ENCODE results near the gene VPS8. TPM values are rescaled to one million over a fixed set of nuclear protein-coding genes. Genes with fewer than 3 reads are reported as not detected.
A peak's percentile ranks its signal among the peaks of the same experiment; 100 is the strongest.

Gene VPS8
- total and polyA plus RNA-seq, 5 donors, result 10.9 to 39.7 (median 26.9) TPM

DNA sequence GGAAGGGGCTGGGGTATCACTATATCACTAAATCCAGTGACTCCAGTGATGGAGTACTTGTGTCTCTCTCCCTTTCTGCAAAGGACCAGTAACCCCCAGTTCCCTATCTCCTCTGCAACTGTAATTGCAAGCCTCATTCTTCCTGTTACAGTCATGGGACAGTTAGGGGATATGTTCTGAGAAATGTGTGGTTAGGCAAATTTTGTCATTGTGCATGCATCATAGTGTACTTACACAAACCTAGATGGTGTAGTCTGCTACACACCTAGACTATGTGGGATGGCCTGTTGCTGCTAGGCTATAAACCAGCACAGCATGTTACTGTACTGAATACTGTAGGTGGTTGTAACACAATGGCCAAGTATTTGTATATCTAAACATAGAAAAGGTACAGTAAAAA, 2.2 kb downstream of the VPS8 start:
- H3K4me1 ChIP-seq (ENCODE audit: control insufficient read depth, insufficient read depth, low read length), result peaks cover 3% of the 10 kb centered on the region
- H3K27ac ChIP-seq (ENCODE audit: low read length), result no peak overlapping the region
- no peaks in the 10 kb centered on the region for H3K9me3 ChIP-seq (ENCODE audit: control insufficient read depth, low read length)
- H3K27me3 ChIP-seq (ENCODE audit: control insufficient read depth, insufficient read depth), result no peaks in the 10 kb centered on the region
- intact Hi-C loops (cut with DNase I), result no loop called here
- DNase-seq (no peak), ATAC-seq (no peak)
- H3K4me3 ChIP-seq (ENCODE audit: low read length), result no peak overlapping the region

DNA sequence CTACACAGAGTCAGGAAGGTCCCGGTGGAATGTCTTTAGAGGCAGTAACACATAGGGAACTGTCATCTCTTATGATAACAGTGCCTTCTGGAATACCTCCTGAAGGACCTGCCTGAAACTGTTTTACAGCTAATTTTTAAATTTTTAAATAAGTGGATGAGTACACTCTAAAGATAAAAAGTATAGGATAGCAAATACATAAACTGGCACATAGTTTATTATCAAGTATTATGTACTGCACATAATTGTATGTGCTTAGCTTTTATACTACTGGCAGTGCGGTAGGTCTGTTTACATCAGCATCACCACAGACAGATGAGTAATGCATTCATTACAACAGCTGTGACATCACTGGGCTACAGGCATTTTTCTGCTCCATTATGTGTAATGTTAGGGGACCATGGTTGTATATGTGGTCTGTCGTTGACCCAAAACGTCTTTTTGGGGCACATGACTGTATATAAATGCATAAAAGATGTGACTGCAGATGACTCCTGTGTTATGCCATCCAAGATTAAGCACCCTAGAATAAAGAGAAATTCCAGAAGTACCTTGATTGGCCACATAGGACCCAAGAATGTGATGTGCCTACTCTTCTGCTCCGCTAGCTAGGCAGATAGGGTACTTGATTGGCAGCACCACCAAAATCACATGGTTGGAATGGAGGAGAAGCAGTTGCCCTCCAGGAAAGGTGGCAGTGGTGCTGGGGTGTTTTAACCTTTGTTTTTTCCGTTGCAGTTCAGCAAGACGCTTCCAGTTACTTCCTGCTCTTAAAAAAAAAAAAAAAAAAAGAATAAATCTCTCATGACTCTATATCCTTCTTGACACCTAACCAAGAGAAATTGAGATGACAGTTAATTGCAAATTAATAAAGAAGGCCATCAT, 3.3 kb downstream of the VPS8 start:
- no peak for DNase-seq
- intact Hi-C loops (cut with DNase I), result no loop called here

DNA sequence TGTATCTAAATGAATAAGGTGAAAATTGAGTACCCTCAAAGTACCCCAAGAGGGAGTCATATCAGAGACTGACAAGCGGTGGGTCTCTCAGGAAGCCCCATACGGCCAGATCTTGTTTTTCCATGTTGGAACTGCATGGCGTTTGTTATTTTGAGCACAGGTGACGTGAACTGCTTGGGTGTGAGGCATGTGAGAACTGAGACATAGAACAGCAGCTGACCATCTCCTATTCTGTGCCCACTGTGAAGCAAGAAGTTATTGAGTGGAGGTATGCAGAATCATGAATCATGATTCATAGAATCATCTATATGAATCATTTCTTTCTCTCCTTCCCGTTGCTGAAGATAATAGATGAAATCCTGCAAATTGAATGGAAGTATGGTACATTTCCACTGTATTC, 4.6 kb downstream of the VPS8 start:
- Histone ChIP-seq H3K9me3 (ENCODE audit: control insufficient read depth, low read length) (no peaks in the 10 kb centered on the region), H3K27ac (ENCODE audit: low read length) (no peak overlapping the region), H3K27me3 (ENCODE audit: control insufficient read depth, insufficient read depth) (no peaks in the 10 kb centered on the region), H3K4me3 (ENCODE audit: low read length) (no peak overlapping the region), H3K4me1 (ENCODE audit: control insufficient read depth, insufficient read depth, low read length) (peaks cover 5% of the 10 kb centered on the region)
- 87% methylated on average over 5 of the region's 5 CpGs for WGBS
- ATAC-seq (no peak), DNase-seq (no peak)
- intact Hi-C loops (cut with DNase I), result no loop called here

More for the DNA sequence above, 3.3 kb downstream of the VPS8 start:
- peaks cover 3% of the 10 kb centered on the region for H3K4me1 ChIP-seq (ENCODE audit: control insufficient read depth, insufficient read depth, low read length)
- no peak overlapping the region for H3K27ac ChIP-seq (ENCODE audit: low read length)
- no peaks in the 10 kb centered on the region for H3K27me3 ChIP-seq (ENCODE audit: control insufficient read depth, insufficient read depth)
- no peaks in the 10 kb centered on the region for H3K9me3 ChIP-seq (ENCODE audit: control insufficient read depth, low read length)
- H3K4me3 ChIP-seq (ENCODE audit: low read length), result no peak overlapping the region
- 74% methylated on average over 7 of the region's 7 CpGs for WGBS
- ATAC-seq, result no peak

DNA sequence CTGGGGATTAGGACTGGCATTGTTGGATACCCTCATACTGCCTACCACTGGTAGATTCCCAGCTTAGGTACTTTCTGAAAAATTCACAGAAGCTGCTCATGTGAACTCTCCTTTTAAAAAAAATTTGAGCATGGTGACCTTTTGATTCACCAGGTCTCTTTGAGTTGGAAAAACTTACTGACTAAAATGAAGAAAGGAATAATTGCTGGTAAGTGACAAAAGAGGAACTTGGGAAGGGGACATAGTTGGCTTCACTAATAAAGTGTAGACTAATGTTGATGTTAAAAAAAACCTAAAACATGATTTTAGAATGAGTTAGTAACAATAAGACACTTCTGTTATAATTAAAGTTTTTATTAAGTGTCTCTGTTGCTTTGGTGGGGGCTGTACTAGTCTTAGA, 8.6 kb downstream of the VPS8 start:
- Histone ChIP-seq H3K27me3 (ENCODE audit: control insufficient read depth, insufficient read depth) (no peaks in the 10 kb centered on the region), H3K27ac (ENCODE audit: low read length) (no peak overlapping the region), H3K4me3 (ENCODE audit: low read length) (no peak overlapping the region), H3K9me3 (ENCODE audit: control insufficient read depth, low read length) (no peaks in the 10 kb centered on the region), H3K4me1 (ENCODE audit: control insufficient read depth, insufficient read depth, low read length) (peaks cover 5% of the 10 kb centered on the region)
- ATAC-seq (no peak), DNase-seq (no peak)
- intact Hi-C loops (cut with DNase I), result no loop called here

DNA sequence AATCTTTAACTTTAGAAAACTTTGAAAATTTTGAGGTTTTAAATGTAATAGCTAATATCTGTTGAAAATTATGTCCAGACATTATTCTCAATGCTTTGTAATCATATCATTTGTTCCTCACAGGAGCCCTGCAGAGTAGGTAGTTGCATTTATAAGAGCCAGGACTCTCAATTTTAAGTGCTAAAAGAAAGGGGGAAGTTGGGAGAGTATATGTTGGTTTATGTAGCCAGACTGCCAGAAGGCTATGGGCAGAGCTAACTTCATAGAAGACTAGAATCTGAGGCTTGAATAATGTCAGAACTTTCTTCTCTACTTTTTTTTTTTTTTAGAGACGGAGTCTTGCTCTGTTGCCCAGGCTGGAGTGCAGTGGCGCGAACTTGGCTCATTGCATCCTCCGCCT, 9.1 kb downstream of the VPS8 start:
- WGBS, result 98% methylated on average over 4 of the region's 4 CpGs
- DNase-seq (no peak), ATAC-seq (no peak)
- Histone ChIP-seq H3K27ac (ENCODE audit: low read length) (no peak overlapping the region), H3K4me1 (ENCODE audit: control insufficient read depth, insufficient read depth, low read length) (peaks cover 5% of the 10 kb centered on the region), H3K9me3 (ENCODE audit: control insufficient read depth, low read length) (no peaks in the 10 kb centered on the region), H3K27me3 (ENCODE audit: control insufficient read depth, insufficient read depth) (no peaks in the 10 kb centered on the region), H3K4me3 (ENCODE audit: low read length) (no peak overlapping the region)
- intact Hi-C loops (cut with DNase I), result no loop called here

DNA sequence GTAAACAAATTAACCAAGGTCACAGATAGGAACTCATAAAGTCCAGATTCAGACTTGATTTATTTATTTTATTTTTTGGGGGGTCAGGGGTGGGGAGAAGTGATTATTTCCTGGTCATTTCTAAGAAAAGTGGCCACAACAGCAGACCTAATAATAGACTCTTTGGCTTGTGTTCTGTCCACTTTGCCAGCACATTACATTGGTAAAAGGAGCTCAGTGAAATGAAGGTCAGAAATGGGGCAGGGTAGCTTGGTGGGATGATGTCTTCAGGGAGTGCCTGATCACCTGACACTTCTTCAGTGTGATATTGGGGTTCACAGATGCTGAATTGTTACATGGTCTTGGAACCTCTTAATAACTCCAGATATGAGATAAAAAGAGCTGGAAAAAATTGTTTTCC, 10.1 kb downstream of the VPS8 start:
- no peaks in the 10 kb centered on the region for H3K9me3 ChIP-seq (ENCODE audit: control insufficient read depth, low read length)
- H3K27me3 ChIP-seq (ENCODE audit: control insufficient read depth, insufficient read depth), result no peaks in the 10 kb centered on the region
- ATAC-seq (peak in 1 of 2 donors; percentile 59), DNase-seq (no peak)
- peaks cover 5% of the 10 kb centered on the region for H3K4me1 ChIP-seq (ENCODE audit: control insufficient read depth, insufficient read depth, low read length)
- no peak overlapping the region for H3K4me3 ChIP-seq (ENCODE audit: low read length)
- no peak overlapping the region for H3K27ac ChIP-seq (ENCODE audit: low read length)
- intact Hi-C loops (cut with DNase I), result no loop called here

DNA sequence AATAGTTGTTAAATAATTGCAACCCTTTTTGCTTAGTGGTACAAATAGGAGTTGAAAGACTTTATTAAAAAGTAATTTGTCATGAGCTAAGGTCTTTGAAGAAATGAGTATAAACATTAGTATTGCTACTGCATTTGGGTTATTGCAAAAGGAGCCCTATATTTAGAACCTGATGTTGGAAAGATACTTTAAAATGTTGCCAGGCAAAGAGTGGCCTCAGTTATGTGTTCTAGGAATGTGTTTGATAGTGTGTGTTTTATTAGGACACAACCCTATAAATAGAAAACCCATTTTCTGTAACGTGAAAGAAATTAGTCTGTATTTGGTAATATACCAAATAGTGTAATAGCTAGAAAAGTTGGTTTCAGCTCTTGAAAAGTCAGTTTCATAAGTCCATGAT, 10.7 kb downstream of the VPS8 start:
- H3K27me3 ChIP-seq (ENCODE audit: control insufficient read depth, insufficient read depth), result no peaks in the 10 kb centered on the region
- intact Hi-C loops (cut with DNase I), result no loop called here
- DNase-seq, result no peak
- no peaks in the 10 kb centered on the region for H3K9me3 ChIP-seq (ENCODE audit: control insufficient read depth, low read length)
- peaks cover 5% of the 10 kb centered on the region for H3K4me1 ChIP-seq (ENCODE audit: control insufficient read depth, insufficient read depth, low read length)
- no peak overlapping the region for H3K4me3 ChIP-seq (ENCODE audit: low read length)
- no peak overlapping the region for H3K27ac ChIP-seq (ENCODE audit: low read length)
- peak; percentile 68 to 71 for ATAC-seq
- WGBS, result 31% methylated on average over 1 of the region's 1 CpG

DNA sequence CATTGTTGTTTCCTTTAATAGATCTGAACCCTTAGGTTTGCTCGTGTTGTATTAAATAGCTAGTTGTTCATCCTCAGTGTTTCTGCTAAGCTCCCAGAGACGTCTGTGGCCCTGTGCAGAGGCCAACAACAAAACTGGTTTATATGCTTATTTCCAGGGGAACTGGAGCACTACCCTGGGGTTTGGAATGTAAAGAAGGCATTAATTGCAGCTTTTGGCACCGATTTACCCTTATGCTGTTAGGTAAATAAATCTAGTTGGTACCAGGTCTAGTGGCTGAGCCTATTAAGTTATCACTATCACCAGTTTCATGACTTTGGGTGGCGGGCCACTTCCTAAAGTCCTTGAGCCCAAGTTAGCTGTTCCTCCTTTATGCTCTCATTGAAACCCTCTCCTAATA, 12.0 kb downstream of the VPS8 start:
- Histone ChIP-seq H3K27me3 (ENCODE audit: control insufficient read depth, insufficient read depth) (no peaks in the 10 kb centered on the region), H3K27ac (ENCODE audit: low read length) (no peak overlapping the region), H3K4me3 (ENCODE audit: low read length) (no peak overlapping the region), H3K9me3 (ENCODE audit: control insufficient read depth, low read length) (no peaks in the 10 kb centered on the region), H3K4me1 (ENCODE audit: control insufficient read depth, insufficient read depth, low read length) (peaks cover 5% of the 10 kb centered on the region)
- intact Hi-C loops (cut with DNase I), result no loop called here
- WGBS, result 72% methylated on average over 4 of the region's 4 CpGs
- no peak for ATAC-seq
- no peak for DNase-seq

DNA sequence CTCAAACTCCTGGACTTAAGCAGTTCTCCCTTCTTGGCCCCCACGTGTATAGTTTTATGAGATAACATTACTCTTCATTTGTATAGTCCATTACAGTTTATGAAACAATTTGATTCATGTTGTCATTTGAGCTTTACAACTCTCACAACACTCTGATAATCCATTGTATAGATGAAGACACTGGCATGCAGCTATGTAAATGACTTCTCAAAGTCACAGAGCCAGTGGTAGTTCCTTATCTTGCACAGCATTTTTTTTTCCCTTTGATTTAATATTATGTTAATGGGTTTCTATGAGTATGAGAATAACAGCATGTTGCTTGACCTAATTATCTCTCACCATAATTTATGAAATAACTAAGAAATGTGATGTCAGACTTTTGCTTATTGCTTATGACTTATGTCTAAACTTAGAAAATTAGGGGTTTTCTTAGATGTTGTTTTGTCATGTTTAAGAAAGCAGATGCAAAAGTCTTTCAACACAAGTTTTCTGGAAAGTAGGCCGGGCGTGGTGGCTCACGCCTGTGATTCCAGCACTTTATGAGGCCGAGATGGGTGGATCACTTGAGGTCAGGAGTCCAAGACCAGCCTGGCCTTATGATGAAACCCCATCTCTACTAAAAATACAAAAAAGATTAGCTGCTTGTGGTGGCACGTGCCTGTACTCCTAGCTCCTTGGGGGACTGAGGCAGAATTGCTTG, 13.3 kb downstream of the VPS8 start:
- intact Hi-C loops (cut with DNase I), result no loop called here
- Histone ChIP-seq H3K27ac (ENCODE audit: low read length) (no peak overlapping the region), H3K9me3 (ENCODE audit: control insufficient read depth, low read length) (no peaks in the 10 kb centered on the region), H3K4me3 (ENCODE audit: low read length) (no peak overlapping the region), H3K4me1 (ENCODE audit: control insufficient read depth, insufficient read depth, low read length) (peaks cover 5% of the 10 kb centered on the region), H3K27me3 (ENCODE audit: control insufficient read depth, insufficient read depth) (no peaks in the 10 kb centered on the region)
- ATAC-seq, result no peak
- 95% methylated on average over 6 of the region's 6 CpGs for WGBS
- no peak for DNase-seq

DNA sequence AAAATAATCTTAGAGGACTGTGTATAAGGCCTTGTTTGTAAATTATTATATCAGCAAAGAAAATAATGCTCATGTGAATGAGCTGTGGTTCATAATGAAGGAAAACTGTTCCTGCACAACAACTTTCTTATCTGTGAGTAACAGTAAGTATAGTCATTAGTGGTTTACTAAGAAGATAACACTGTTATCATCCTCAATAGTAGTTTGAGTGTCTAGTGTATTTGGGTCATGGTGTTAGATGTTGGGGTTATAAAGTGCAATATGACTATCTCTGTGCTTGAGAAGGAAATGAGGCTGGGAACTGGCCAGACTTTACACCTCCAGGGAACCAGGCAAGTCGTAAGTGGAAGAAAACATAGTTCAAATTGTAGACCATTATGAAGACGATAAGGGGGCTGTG, 15.6 kb downstream of the VPS8 start:
- Histone ChIP-seq H3K27me3 (ENCODE audit: control insufficient read depth, insufficient read depth) (no peaks in the 10 kb centered on the region), H3K4me1 (ENCODE audit: control insufficient read depth, insufficient read depth, low read length) (peaks cover 3% of the 10 kb centered on the region), H3K27ac (ENCODE audit: low read length) (no peak overlapping the region), H3K4me3 (ENCODE audit: low read length) (no peak overlapping the region), H3K9me3 (ENCODE audit: control insufficient read depth, low read length) (no peaks in the 10 kb centered on the region)
- intact Hi-C loops (cut with DNase I), result no loop called here
- WGBS, result 29% methylated on average over 2 of the region's 2 CpGs
- ATAC-seq (peak; percentile 54 to 57), DNase-seq (no peak)

DNA sequence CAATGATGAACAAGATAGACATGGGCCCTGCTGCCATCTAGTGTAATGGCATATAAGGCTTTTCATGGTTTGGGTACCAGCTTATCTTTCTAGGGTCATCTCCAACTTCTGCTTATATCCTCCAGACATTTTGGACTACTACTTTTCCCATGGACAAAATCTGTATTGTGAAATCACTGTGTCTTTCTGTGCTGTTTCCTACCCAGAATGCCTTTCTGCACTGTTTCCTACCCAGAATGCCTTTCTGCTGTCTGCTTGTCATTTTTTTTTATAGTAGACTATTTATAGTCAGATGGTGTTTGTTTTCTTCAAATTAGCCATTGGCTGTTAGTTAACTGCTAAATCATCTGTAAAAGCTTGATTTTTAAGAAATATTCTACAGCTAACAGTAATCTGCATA, 20.1 kb downstream of the VPS8 start:
- DNase-seq, result no peak
- ATAC-seq, result no peak
- no peaks in the 10 kb centered on the region for H3K9me3 ChIP-seq (ENCODE audit: control insufficient read depth, low read length)
- H3K27ac ChIP-seq (ENCODE audit: low read length), result no peak overlapping the region
- no peaks in the 10 kb centered on the region for H3K4me1 ChIP-seq (ENCODE audit: control insufficient read depth, insufficient read depth, low read length)
- no peak overlapping the region for H3K4me3 ChIP-seq (ENCODE audit: low read length)
- intact Hi-C loops (cut with DNase I), result no loop called here
- no peaks in the 10 kb centered on the region for H3K27me3 ChIP-seq (ENCODE audit: control insufficient read depth, insufficient read depth)
